HUES64 (cell line): ENCODE data around the gene GNAO1.

Experiments used
- H3K27ac ChIP-seq: 2 replicates; pipeline ENCODE4 v1.7.0; 2013; ENCODE audit warnings: low read depth, low read length, inconsistent platforms
- H3K27me3 ChIP-seq: 2 replicates; pipeline ENCODE4 v1.6.1; 2013; ENCODE audit warnings: mild to moderate bottlenecking, low read length; ENCODE audit not compliant: insufficient read depth
- H3K36me3 ChIP-seq: 2 replicates; pipeline ENCODE4 v1.6.1; 2013; ENCODE audit warnings: mild to moderate bottlenecking, low read length; ENCODE audit not compliant: insufficient read depth
- H3K4me1 ChIP-seq: 2 replicates; pipeline ENCODE4 v1.6.1; 2013; ENCODE audit warnings: mild to moderate bottlenecking, low read length, moderate library complexity; ENCODE audit not compliant: insufficient read depth
- H3K4me3 ChIP-seq: 2 replicates; pipeline ENCODE4 v1.5.1; 2013; ENCODE audit warnings: mild to moderate bottlenecking, low read length, moderate library complexity
- H3K9ac ChIP-seq: 2 replicates; pipeline ENCODE4 v1.6.1; 2013; ENCODE audit warnings: mild to moderate bottlenecking, low read depth, low read length
- H3K9me3 ChIP-seq: 2 replicates; pipeline ENCODE4 v1.6.1; 2013; ENCODE audit warnings: low read depth, low read length; ENCODE audit not compliant: insufficient read depth
- WGBS: fragments of 150-250, 120-280 bp; methylation state at CpG from one replicate; pipeline ENCODE4 v1.1.7; 2013; ENCODE audit warnings: missing lambda C conversion rate; 5-methylcytosine and 5-hydroxymethylcytosine counted together

Gene GNAO1

GRCh38 chr16:56242740-56243139, 51.5 kb downstream of the GNAO1 start:
- 96% methylated on average over 4 of the region's 4 CpGs for WGBS
- H3K4me1 ChIP-seq = peaks cover 13% of the 10 kb centered on the region
- no peak overlapping the region for H3K4me3 ChIP-seq
- H3K9ac ChIP-seq = no peak overlapping the region
- H3K36me3 ChIP-seq = no peaks in the 10 kb centered on the region
- no peaks in the 10 kb centered on the region for H3K9me3 ChIP-seq
- H3K27ac ChIP-seq = no peak overlapping the region
- no peaks in the 10 kb centered on the region for H3K27me3 ChIP-seq

DNA sequence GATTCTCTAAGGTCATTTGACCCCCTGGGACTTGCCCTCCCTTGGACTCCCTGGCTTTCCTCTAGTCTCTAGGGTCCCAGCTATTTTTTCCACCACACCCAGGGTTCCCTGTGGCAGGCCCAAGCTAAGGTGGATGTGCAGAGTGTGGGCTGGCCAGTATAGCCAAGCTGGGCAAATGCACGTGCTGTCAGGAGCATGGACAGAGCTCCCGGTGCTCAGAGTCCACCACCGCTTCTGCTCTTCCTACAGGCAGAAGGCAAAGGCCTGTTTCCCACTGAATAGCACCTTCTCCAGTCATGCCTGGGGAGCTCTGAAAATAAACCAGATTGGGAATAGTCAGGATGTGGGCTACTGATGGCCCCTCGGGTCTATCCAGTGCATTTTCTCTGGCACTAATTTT, 53.3 kb downstream of the GNAO1 start:
- Histone ChIP-seq H3K36me3 (no peaks in the 10 kb centered on the region), H3K9ac (no peak overlapping the region), H3K27me3 (no peaks in the 10 kb centered on the region), H3K9me3 (no peaks in the 10 kb centered on the region), H3K4me1 (peaks cover 9% of the 10 kb centered on the region), H3K27ac (no peak overlapping the region), H3K4me3 (no peak overlapping the region)
- 91% methylated on average over 4 of the region's 4 CpGs for WGBS

DNA sequence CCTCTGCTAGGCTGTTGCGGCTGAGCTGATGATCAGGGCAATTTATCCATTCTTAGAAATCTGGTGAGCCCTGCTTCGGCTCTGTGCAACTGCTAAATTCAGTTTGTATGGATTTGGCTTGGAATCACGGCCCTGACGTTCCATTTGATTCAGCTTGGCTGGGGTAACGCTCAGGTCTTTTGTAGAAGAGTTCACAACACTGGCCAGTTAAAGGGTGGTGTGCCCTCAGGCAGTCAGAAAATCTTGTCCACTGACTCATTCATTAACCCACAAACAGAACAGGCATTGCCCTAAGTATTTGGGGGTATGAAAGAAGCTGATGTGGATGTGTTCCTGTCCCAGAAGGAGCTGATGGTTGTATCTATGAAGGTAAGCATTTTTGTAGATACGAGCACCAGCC, 53.9 kb downstream of the GNAO1 start:
- Histone ChIP-seq H3K9ac (no peak overlapping the region), H3K4me3 (no peak overlapping the region), H3K27me3 (no peaks in the 10 kb centered on the region), H3K36me3 (no peaks in the 10 kb centered on the region), H3K4me1 (peaks cover 9% of the 10 kb centered on the region), H3K9me3 (no peaks in the 10 kb centered on the region), H3K27ac (no peak overlapping the region)
- 87% methylated on average over 6 of the region's 6 CpGs for WGBS

- H3K36me3 ChIP-seq = no peaks in the 10 kb centered on the region
- 0 out of 2 replicates have a peak overlapping the region, but pooled peaks have one; percentile 24 for H3K27ac ChIP-seq
- H3K4me1 ChIP-seq = peaks cover 9% of the 10 kb centered on the region
- WGBS = 72% methylated on average over 13 of the region's 13 CpGs
- H3K27me3 ChIP-seq = no peaks in the 10 kb centered on the region
- H3K4me3 ChIP-seq = no peak overlapping the region
- no peak overlapping the region for H3K9ac ChIP-seq
- H3K9me3 ChIP-seq = no peaks in the 10 kb centered on the region
Measured at GRCh38 chr16:56246051-56246817, 54.9 kb downstream of the GNAO1 start.

- Histone ChIP-seq H3K4me3 (no peak overlapping the region), H3K27ac (no peak overlapping the region), H3K27me3 (no peaks in the 10 kb centered on the region), H3K4me1 (peaks cover 9% of the 10 kb centered on the region), H3K36me3 (no peaks in the 10 kb centered on the region), H3K9me3 (no peaks in the 10 kb centered on the region), H3K9ac (no peak overlapping the region)
- 96% methylated on average over 8 of the region's 8 CpGs for WGBS
Measured at GRCh38 chr16:56247018-56247417, 55.7 kb downstream of the GNAO1 start.

DNA sequence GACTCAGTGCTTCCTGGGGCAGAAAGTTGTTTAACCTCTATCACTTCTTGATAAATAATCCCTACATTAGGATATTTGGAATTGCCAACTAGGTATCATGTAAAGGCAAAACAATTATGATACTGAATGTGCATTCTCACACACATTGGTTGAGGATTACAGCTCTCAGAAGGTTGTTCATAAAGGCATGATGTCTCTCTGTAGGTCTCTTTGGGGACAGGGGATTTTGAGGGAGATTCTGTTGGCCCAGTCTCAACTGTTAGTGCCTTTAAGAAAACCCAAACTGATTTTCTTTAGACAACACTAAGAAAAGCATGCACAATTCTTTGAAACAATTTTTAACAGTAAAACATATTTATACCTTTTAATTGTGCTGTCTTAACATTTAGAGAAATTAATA, 56.5 kb downstream of the GNAO1 start:
- Histone ChIP-seq H3K36me3 (no peaks in the 10 kb centered on the region), H3K4me3 (no peak overlapping the region), H3K4me1 (peaks cover 9% of the 10 kb centered on the region), H3K27ac (no peak overlapping the region), H3K9me3 (no peaks in the 10 kb centered on the region), H3K9ac (no peak overlapping the region), H3K27me3 (no peaks in the 10 kb centered on the region)

GRCh38 chr16:56252835-56253234, 61.5 kb downstream of the GNAO1 start:
- Histone ChIP-seq H3K27ac (no peak overlapping the region), H3K4me3 (no peak overlapping the region), H3K4me1 (no peaks in the 10 kb centered on the region), H3K27me3 (no peaks in the 10 kb centered on the region), H3K9me3 (no peaks in the 10 kb centered on the region), H3K9ac (no peak overlapping the region), H3K36me3 (no peaks in the 10 kb centered on the region)
- 94% methylated on average over 4 of the region's 4 CpGs for WGBS

DNA sequence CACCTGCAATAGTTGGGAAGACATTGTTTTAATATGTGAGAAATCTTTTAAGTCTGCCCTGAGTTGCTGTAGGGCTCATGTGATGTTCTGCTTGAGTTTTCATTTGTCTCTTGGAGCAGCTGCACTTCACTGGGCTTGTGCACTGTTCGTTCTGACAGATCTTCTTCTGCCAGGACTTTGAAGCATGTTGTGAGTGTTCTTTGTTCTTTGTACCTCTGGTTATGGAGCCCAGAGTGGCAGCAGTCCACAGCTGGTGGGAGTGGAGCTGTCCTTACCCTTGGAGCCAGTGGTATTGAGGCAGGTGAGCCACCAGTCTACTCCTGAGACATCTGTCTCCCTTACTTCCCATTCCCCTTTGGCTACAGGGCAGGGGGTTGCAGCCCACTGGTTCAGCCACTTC, 64.6 kb downstream of the GNAO1 start:
- 95% methylated on average over 1 of the region's 1 CpG for WGBS
- H3K27me3 ChIP-seq = no peaks in the 10 kb centered on the region
- H3K36me3 ChIP-seq = no peaks in the 10 kb centered on the region
- no peaks in the 10 kb centered on the region for H3K4me1 ChIP-seq
- no peaks in the 10 kb centered on the region for H3K9me3 ChIP-seq
- no peak overlapping the region for H3K27ac ChIP-seq
- no peak overlapping the region for H3K4me3 ChIP-seq
- H3K9ac ChIP-seq = no peak overlapping the region

GRCh38 chr16:56257239-56257638, 66.0 kb downstream of the GNAO1 start:
- 92% methylated on average over 6 of the region's 6 CpGs for WGBS
- Histone ChIP-seq H3K9me3 (no peaks in the 10 kb centered on the region), H3K36me3 (no peaks in the 10 kb centered on the region), H3K27me3 (no peaks in the 10 kb centered on the region), H3K4me3 (no peak overlapping the region), H3K27ac (no peak overlapping the region), H3K9ac (no peak overlapping the region), H3K4me1 (no peaks in the 10 kb centered on the region)

GRCh38 chr16:56257666-56258342, 66.5 kb downstream of the GNAO1 start:
- Histone ChIP-seq H3K9ac (no peak overlapping the region), H3K27ac (no peak overlapping the region), H3K27me3 (no peaks in the 10 kb centered on the region), H3K4me1 (no peaks in the 10 kb centered on the region), H3K36me3 (no peaks in the 10 kb centered on the region), H3K9me3 (no peaks in the 10 kb centered on the region), H3K4me3 (no peak overlapping the region)
- WGBS = 84% methylated on average over 8 of the region's 8 CpGs

DNA sequence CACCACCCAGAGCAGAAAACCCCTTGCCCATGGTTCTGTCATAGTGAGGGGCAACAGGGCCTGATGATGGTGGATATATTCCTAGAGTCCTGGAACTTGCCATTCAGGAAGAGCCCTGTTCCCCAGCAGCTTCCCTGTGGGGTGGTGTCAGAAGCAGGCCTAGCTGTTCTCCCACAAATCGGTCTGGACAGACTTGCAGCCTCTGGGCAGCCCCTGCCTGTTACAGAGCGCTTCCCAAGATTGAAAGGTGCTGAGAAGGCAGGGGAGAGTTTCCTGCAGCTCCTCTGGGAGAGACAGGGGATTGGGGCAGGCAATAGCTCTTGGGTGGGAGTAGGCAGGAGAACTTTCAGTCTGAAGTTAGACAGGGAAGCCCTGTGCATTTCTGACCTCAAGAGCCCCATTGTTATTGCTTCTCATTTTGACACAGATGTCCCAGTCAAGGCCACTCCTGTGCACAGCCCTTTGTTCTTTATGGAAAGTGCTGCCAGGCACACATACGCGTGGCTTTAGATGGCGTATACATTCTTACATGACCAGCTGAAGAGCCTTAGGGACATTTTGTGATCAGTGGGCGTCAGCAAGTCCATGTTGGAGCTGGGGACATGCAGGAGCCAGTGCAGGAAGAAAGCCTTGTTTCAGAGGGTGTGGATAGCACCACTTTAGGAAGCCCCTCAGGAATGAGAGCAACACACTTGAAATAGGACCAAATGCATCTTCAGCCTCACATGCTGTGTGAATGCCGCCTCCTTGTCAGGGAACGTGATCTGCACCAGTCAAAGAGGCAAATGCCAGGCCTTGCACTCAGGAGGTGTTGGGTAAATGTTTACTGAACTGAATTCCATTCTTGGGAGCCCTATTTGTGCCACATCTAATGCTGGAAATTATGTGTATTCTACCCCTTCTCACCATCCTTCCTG, 67.5 kb downstream of the GNAO1 start:
- Histone ChIP-seq H3K9ac (no peak overlapping the region), H3K4me1 (no peaks in the 10 kb centered on the region; the same call in 1 of the 2 replicates), H3K9me3 (no peaks in the 10 kb centered on the region), H3K27ac (no peak overlapping the region), H3K36me3 (no peaks in the 10 kb centered on the region), H3K27me3 (no peaks in the 10 kb centered on the region), H3K4me3 (no peak overlapping the region)
- 94% methylated on average over 8 of the region's 8 CpGs for WGBS
